SK-N-SH treated with all-trans-retinoic acid at 6 μM for 48 hours (cell line): ENCODE results near the gene KRTAP2-2.

Experiments used
- ATAC-seq: fragments of 200-7000 bp; cut with Tn5 transposase; 3 replicates; pipeline ENCODE4 v1.9.1; 2020; ENCODE audit warnings: mild to moderate bottlenecking, moderate library complexity
- BACH2 ChIP-seq: fragments of 250-450 bp; sonication (Bioruptor Pico); IDR thresholded peaks from 2 replicates; pipeline ENCODE4 v1.9.0; 2021; ENCODE audit warnings: mild to moderate bottlenecking, borderline replicate concordance
- CREB5 ChIP-seq: fragments of 250-450 bp; sonication (Bioruptor Pico); IDR thresholded peaks from 2 replicates; pipeline ENCODE4 v1.5.1; 2020; ENCODE audit warnings: low read depth, mild to moderate bottlenecking, moderate library complexity
- CSDC2 ChIP-seq: fragments of 250-450 bp; sonication (Bioruptor Pico); IDR thresholded peaks from 2 replicates; pipeline ENCODE4 v1.5.0; 2020; ENCODE audit warnings: mild to moderate bottlenecking, moderate library complexity
- ESRRG ChIP-seq: fragments of 250-450 bp; sonication (Bioruptor Pico); IDR thresholded peaks from 2 replicates; pipeline ENCODE4 v1.6.1; 2021; ENCODE audit warnings: mild to moderate bottlenecking
- GLIS3 ChIP-seq: fragments of 250-450 bp; sonication (Bioruptor Pico); IDR thresholded peaks from 2 replicates; pipeline ENCODE4 v1.5.0; 2020; ENCODE audit warnings: mild to moderate bottlenecking, moderate library complexity
- ISL1 ChIP-seq: fragments of 250-450 bp; sonication (Bioruptor Pico); IDR thresholded peaks from 2 replicates; pipeline ENCODE4 v2.1.2; 2022; ENCODE audit warnings: mild to moderate bottlenecking, moderate library complexity
- OSR1 ChIP-seq: fragments of 250-450 bp; sonication (Bioruptor Pico); IDR thresholded peaks from 2 replicates; pipeline ENCODE4 v1.8.0; 2022; ENCODE audit warnings: moderate library complexity, mild to moderate bottlenecking, inconsistent platforms
- PATZ1 ChIP-seq: fragments of 250-450 bp; sonication (Bioruptor Pico); IDR thresholded peaks from 2 replicates; pipeline ENCODE4 v1.8.0; 2020; ENCODE audit warnings: mild to moderate bottlenecking, moderate library complexity, borderline replicate concordance
- POU6F1 ChIP-seq: fragments of 250-450 bp; sonication (Bioruptor Pico); IDR thresholded peaks from 2 replicates; pipeline ENCODE4 v1.8.0; 2021; ENCODE audit warnings: low read depth, mild to moderate bottlenecking, moderate library complexity, borderline replicate concordance
- PPARA ChIP-seq: fragments of 250-450 bp; sonication (Bioruptor Pico); IDR thresholded peaks from 2 replicates; pipeline ENCODE4 v1.5.0; 2020; ENCODE audit warnings: mild to moderate bottlenecking, borderline replicate concordance
- RARB ChIP-seq: fragments of 250-450 bp; sonication (Bioruptor Pico); IDR thresholded peaks from 2 replicates; pipeline ENCODE4 v1.8.0; 2021; ENCODE audit warnings: mild to moderate bottlenecking, moderate library complexity
- SNAI2 ChIP-seq: fragments of 250-450 bp; sonication (Bioruptor Pico); IDR thresholded peaks from 2 replicates; pipeline ENCODE4 v1.5.0; 2020; ENCODE audit warnings: mild to moderate bottlenecking, moderate library complexity
- TCF4 ChIP-seq: fragments of 250-450 bp; sonication (Bioruptor Pico); IDR thresholded peaks from 2 replicates; pipeline ENCODE4 v1.8.0; 2021; ENCODE audit warnings: mild to moderate bottlenecking, moderate library complexity, borderline replicate concordance
- TOX ChIP-seq: fragments of 250-450 bp; sonication (Bioruptor Pico); IDR thresholded peaks from 2 replicates; pipeline ENCODE4 v1.8.0; 2021; ENCODE audit warnings: mild to moderate bottlenecking, moderate library complexity, borderline replicate concordance
- TSHZ2 ChIP-seq: fragments of 250-450 bp; sonication (Bioruptor Pico); IDR thresholded peaks from 2 replicates; pipeline ENCODE4 v1.5.0; 2020; ENCODE audit warnings: mild to moderate bottlenecking, moderate library complexity
- ZC3H10 ChIP-seq: fragments of 250-450 bp; sonication (Bioruptor Pico); IDR thresholded peaks from 2 replicates; pipeline ENCODE4 v1.5.1; 2021; ENCODE audit warnings: mild to moderate bottlenecking, moderate library complexity
- ZFP30 ChIP-seq: fragments of 450-650 bp; formaldehyde crosslinking; IDR thresholded peaks from 2 replicates; pipeline ENCODE4 v1.5.0; 2022; ENCODE audit warnings: mild to moderate bottlenecking, moderate library complexity
- ZNF565 ChIP-seq: fragments of 450-650 bp; formaldehyde crosslinking; conservative IDR thresholded peaks from 2 replicates; pipeline ENCODE4 v1.5.0; 2020; ENCODE audit warnings: low read depth, mild to moderate bottlenecking, moderate library complexity
- ZNF8 ChIP-seq: fragments of 450-650 bp; formaldehyde crosslinking; IDR thresholded peaks from 2 replicates; pipeline ENCODE4 v1.5.0; 2020; ENCODE audit warnings: mild to moderate bottlenecking, moderate library complexity

KRTAP2-2 gene

GRCh38 chr17:41065829-41066624 lies 11.0 kb upstream of the KRTAP2-2 start, which contains the start of gene KRTAP2-4:
Gene KRTAP2-4, minus strand, starts transcription at chr17:41065879. Its CDS starts 34 bp downstream, at chr17:41065845.
- no peak for ATAC-seq
- no peak for TF ChIP-seq POU6F1 (CRISPR knock-in tag)
- TF ChIP-seq ISL1 (CRISPR knock-in tag), result no peak
- TF ChIP-seq SNAI2 (CRISPR knock-in tag), result no peak
- TF ChIP-seq ESRRG (CRISPR knock-in tag), result no peak
- no peak for TF ChIP-seq BACH2 (CRISPR knock-in tag)
- TF ChIP-seq ZNF565 (CRISPR knock-in tag), result no peak
- no peak for TF ChIP-seq ZFP30 (CRISPR knock-in tag)
- TF ChIP-seq ZC3H10, result no peak
- TF ChIP-seq PPARA (CRISPR knock-in tag), result no peak
- TF ChIP-seq CREB5 (CRISPR knock-in tag), result no peak
- no peak for TF ChIP-seq RARB (CRISPR knock-in tag)
- no peak for TF ChIP-seq GLIS3 (CRISPR knock-in tag)
- no peak for TF ChIP-seq TOX (CRISPR knock-in tag)
- TF ChIP-seq TSHZ2 (CRISPR knock-in tag), result no peak
- TF ChIP-seq PATZ1, result no peak
- TF ChIP-seq ZNF8 (CRISPR knock-in tag), result no peak

- peak; percentile 21; the same call in 1 of the 3 replicates for ATAC-seq
These were observed 10.1 kb upstream of the KRTAP2-2 start for GRCh38 chr17:41065016-41065689.

GRCh38 chr17:41064301-41064700 lies 9.3 kb upstream of the KRTAP2-2 start:
- no peak for TF ChIP-seq ZNF565 (CRISPR knock-in tag)
- no peak for TF ChIP-seq CSDC2
- TF ChIP-seq OSR1 (CRISPR knock-in tag), result no peak
- no peak for TF ChIP-seq ISL1 (CRISPR knock-in tag)
- no peak for TF ChIP-seq ZC3H10
- no peak for TF ChIP-seq CREB5 (CRISPR knock-in tag)
- TF ChIP-seq PATZ1, result no peak
- no peak for TF ChIP-seq TCF4
- ATAC-seq, result no peak
